ENCODE results near the gene HGD.

DNA sequence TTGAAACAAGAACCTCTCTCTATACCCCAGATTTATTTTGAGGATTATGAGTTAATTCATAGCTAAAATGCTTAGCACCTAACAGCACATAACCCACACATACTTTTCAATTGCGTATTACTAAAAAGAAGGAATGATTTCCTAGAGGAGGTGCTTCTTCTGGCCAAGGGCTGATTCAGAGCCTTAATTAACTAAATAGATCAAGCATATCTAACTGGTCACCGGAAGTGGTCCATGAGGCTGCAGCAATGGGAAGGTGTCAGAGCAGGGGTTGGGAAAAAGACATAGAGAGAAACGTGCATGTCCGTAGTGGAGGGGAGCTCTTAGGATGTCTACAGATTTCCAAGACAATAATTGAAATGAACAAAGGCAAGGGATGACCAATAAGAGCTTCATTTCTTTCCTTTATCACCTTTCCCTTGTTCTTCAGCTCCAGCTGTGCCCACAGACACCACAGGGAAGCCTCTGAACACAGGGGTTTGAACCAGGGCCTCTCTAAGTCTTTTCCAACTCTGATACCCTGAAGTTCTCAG lies 467 bp downstream of the HGD start:
- TF ChIP-seq, protein P1, sequence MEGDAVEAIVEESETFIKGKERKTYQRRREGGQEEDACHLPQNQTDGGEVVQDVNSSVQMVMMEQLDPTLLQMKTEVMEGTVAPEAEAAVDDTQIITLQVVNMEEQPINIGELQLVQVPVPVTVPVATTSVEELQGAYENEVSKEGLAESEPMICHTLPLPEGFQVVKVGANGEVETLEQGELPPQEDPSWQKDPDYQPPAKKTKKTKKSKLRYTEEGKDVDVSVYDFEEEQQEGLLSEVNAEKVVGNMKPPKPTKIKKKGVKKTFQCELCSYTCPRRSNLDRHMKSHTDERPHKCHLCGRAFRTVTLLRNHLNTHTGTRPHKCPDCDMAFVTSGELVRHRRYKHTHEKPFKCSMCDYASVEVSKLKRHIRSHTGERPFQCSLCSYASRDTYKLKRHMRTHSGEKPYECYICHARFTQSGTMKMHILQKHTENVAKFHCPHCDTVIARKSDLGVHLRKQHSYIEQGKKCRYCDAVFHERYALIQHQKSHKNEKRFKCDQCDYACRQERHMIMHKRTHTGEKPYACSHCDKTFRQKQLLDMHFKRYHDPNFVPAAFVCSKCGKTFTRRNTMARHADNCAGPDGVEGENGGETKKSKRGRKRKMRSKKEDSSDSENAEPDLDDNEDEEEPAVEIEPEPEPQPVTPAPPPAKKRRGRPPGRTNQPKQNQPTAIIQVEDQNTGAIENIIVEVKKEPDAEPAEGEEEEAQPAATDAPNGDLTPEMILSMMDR (conservative IDR thresholded peaks at IDR 0.05 in 1 of 2, IDR thresholded peaks at IDR 0.05 in 1 of 2; ENCODE audit: low read depth in 1 of 2, low read length in 2 of 2) = no peak
- no peak for TF ChIP-seq EZH2 (IDR thresholded peaks at IDR 0.05; ENCODE audit: low read length, missing control alignments)

Data from fibroblast of lung (primary cell).